Mucosa of stomach (tissue), 1 donor: ENCODE results near the gene GLIS1.

ENCODE experiments used
- H3K27me3 ChIP-seq: one replicate; pipeline ENCODE4 v1.7.0; 2013; ENCODE audit warnings: mild to moderate bottlenecking, low read length; ENCODE audit not compliant: control insufficient read depth, insufficient read depth
- H3K36me3 ChIP-seq: one replicate; pipeline ENCODE4 v1.7.0; 2013; ENCODE audit warnings: low read length; ENCODE audit not compliant: control insufficient read depth, insufficient read depth
- H3K4me1 ChIP-seq: one replicate; pipeline ENCODE4 v1.7.0; 2013; ENCODE audit warnings: mild to moderate bottlenecking, low read length; ENCODE audit not compliant: control insufficient read depth, insufficient read depth
- H3K4me3 ChIP-seq: one replicate; pipeline ENCODE4 v1.7.0; 2013; ENCODE audit warnings: low read length
- H3K9ac ChIP-seq: one replicate; pipeline ENCODE4 v1.7.0; 2013; ENCODE audit warnings: mild to moderate bottlenecking, low read length, moderate library complexity
- H3K9me3 ChIP-seq: one replicate; pipeline ENCODE4 v1.7.0; 2013; ENCODE audit warnings: mild to moderate bottlenecking, low read length, moderate library complexity; ENCODE audit not compliant: control insufficient read depth
- donor health status: Pancreatic carcinoma.

GLIS1 gene

DNA sequence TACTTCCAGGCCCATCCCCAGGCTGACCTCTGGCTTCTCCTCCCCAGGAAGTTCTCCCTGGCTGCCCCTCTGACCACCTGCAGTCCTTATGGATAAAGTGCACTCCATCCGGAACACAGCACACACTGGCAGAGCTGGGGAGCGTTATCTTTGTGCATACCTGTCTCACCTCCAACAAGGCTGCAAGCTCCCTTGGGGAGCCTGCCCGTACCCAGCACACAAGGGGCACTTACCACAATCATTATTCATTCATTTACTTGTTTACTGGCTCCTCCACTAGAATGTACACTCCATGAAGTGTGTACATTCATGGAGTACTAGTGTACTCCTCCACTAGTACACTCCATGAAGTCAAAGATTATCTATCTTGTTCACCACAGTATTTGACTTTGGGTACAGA, 30.3 kb downstream of the GLIS1 start:
- H3K9me3 ChIP-seq: no peaks in the 10 kb centered on the region
- no peaks in the 10 kb centered on the region for H3K36me3 ChIP-seq
- H3K4me3 ChIP-seq: no peak overlapping the region
- H3K9ac ChIP-seq: no peak overlapping the region
- H3K27me3 ChIP-seq: no peaks in the 10 kb centered on the region
- H3K4me1 ChIP-seq: no peaks in the 10 kb centered on the region

- no peak overlapping the region for H3K4me3 ChIP-seq
Observed at GRCh38 chr1:53706356-53706755, 32.6 kb downstream of the GLIS1 start.

GRCh38 chr1:53705446-53706096, 33.4 kb downstream of the GLIS1 start:
- H3K9me3 ChIP-seq: no peaks in the 10 kb centered on the region
- no peaks in the 10 kb centered on the region for H3K4me1 ChIP-seq
- no peak overlapping the region for H3K4me3 ChIP-seq
- no peak overlapping the region for H3K9ac ChIP-seq
- no peaks in the 10 kb centered on the region for H3K36me3 ChIP-seq
- no peaks in the 10 kb centered on the region for H3K27me3 ChIP-seq

More at GRCh38 chr1:53706356-53706755, 32.6 kb downstream of the GLIS1 start:
- Histone ChIP-seq H3K36me3 (no peaks in the 10 kb centered on the region), H3K9me3 (no peaks in the 10 kb centered on the region), H3K9ac (no peak overlapping the region), H3K4me1 (no peaks in the 10 kb centered on the region), H3K27me3 (no peaks in the 10 kb centered on the region)

DNA sequence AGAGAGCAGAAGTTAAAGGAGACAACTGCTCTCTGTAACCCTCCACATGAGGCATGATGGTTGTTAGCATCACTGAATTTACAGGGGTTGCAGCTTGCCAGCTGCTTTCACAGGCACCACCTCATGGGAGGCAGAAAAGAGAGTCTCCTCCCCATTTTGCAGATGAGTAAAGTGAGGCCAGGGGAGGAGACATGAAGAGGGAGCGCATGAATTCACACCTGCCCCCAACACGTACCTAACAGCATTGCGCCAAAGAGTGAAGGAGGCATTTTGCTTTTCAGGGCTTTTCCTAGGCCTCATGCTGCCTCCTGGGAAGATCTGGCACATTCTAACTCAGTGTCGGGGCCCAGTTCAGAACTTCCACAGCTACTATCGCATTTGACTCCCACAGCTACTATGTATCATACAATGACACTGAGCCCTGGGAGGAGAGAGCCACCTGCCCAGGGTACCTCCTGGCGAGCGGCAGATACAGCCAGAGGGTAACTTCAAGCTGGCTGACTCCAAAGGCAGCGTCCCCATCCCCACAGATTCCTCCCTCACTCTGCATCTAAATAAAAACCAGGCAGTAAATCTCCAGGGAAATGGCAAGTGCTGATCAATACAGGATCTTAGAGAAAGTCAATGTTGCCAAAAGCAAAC, 34.0 kb downstream of the GLIS1 start:
- no peaks in the 10 kb centered on the region for H3K9me3 ChIP-seq
- no peak overlapping the region for H3K9ac ChIP-seq
- no peaks in the 10 kb centered on the region for H3K36me3 ChIP-seq
- H3K4me1 ChIP-seq: no peaks in the 10 kb centered on the region
- H3K27me3 ChIP-seq: no peaks in the 10 kb centered on the region
- no peak overlapping the region for H3K4me3 ChIP-seq

GRCh38 chr1:53704304-53704703, 34.7 kb downstream of the GLIS1 start:
- Histone ChIP-seq H3K27me3 (no peaks in the 10 kb centered on the region), H3K9me3 (no peaks in the 10 kb centered on the region), H3K4me1 (no peaks in the 10 kb centered on the region), H3K4me3 (no peak overlapping the region), H3K9ac (no peak overlapping the region), H3K36me3 (no peaks in the 10 kb centered on the region)

DNA sequence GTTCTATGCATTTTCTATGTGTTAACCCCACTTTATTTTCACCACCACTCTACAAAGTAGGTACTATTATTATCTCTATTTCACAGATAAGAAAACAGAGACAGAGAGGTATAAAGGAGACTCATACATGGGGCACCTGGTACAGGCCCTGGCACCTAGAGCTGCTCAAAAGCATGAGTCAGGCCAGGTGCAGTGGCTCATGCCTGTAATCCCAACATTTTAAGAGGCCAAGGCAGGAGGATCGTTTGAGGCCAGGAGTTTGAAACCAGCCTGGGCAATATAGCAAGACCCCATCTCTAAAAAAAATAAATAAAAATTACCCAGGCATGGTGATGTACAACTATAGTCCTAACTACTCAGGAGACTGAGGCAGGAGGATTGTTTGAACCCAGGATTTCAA, 35.8 kb downstream of the GLIS1 start:
- H3K4me1 ChIP-seq: peaks cover 5% of the 10 kb centered on the region
- no peaks in the 10 kb centered on the region for H3K36me3 ChIP-seq
- H3K9me3 ChIP-seq: no peaks in the 10 kb centered on the region
- no peaks in the 10 kb centered on the region for H3K27me3 ChIP-seq
- no peak overlapping the region for H3K4me3 ChIP-seq
- no peak overlapping the region for H3K9ac ChIP-seq

DNA sequence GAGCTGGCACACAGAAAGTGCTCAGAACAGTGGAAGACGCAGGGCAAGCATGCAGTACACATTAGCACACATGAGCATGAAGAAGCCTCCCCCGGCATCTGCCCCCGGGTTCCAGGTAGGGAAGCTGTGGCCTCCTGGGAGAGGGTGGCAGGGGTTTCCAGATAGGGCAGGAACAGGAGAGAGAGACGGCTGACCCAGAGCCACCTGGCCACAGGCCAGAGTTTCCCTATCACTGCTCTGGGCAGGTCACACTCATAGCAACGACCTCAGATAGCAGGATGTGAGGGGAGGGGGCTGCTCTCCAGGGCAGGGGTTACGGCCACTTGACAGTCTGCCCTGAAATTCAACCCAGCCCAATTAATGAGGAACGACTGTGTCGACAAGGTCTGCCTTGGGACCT, 36.6 kb downstream of the GLIS1 start:
- Histone ChIP-seq H3K27me3 (no peaks in the 10 kb centered on the region), H3K9ac (no peak overlapping the region), H3K36me3 (no peaks in the 10 kb centered on the region)

DNA sequence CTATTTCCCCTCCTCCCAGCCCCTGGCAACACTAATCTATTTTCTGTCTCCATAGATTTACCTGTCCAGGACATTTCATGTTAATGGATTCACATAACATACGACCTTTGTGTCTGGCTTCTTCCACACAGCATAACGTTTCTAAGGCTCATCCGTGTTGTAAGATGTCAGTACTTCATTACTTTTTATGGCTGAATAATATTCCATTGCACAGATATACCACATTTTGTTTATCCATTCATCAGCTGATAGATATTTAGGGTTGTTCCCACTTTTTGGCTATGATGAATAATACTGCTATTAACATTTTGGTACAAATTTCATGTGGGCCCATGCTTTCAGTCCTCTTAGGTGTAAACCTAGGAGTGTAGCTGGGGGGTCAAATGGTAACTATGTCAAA, 38.2 kb downstream of the GLIS1 start:
- Histone ChIP-seq H3K9me3 (no peaks in the 10 kb centered on the region), H3K9ac (no peak overlapping the region), H3K4me3 (no peak overlapping the region), H3K4me1 (peaks cover 5% of the 10 kb centered on the region), H3K27me3 (no peaks in the 10 kb centered on the region), H3K36me3 (no peaks in the 10 kb centered on the region)

More for the DNA sequence above, 36.6 kb downstream of the GLIS1 start:
- Histone ChIP-seq H3K4me3 (no peak overlapping the region), H3K4me1 (peaks cover 5% of the 10 kb centered on the region), H3K9me3 (no peaks in the 10 kb centered on the region)

- no peak overlapping the region for H3K9ac ChIP-seq
Observed at GRCh38 chr1:53699981-53700380, 39.0 kb downstream of the GLIS1 start.

DNA sequence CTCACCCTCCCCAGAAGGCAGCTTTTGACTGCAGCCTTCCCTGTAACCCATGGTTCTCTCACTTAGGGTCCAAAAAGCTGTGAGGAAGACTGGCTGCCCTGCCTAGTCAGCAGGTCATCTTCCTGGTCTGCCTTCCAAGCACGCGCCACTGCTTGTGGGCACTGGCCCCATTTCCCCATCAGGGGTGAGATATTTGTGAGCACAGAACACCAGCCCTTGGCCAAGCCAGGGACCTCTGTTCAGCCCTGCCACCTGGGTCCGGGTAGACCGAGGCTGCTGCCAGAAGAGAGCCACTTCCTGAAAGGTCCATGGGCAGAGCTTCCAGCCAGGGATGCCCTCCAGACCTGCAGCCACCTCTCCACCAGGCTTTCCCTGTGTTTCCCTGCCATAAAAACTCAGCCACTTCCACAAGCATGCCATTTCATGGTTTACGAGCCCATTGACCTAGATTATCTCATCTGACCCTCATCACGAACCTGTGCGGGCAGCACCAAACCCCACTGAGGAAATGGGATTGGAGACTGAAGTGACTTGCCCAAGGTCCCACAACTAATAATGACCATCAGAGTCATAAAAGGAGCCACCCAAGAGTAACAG, 40.5 kb downstream of the GLIS1 start:
- Histone ChIP-seq H3K9me3 (no peaks in the 10 kb centered on the region), H3K4me3 (no peak overlapping the region), H3K9ac (no peak overlapping the region), H3K36me3 (no peaks in the 10 kb centered on the region), H3K4me1 (peaks cover 5% of the 10 kb centered on the region), H3K27me3 (no peaks in the 10 kb centered on the region)

More at GRCh38 chr1:53699981-53700380, 39.0 kb downstream of the GLIS1 start:
- H3K9me3 ChIP-seq: no peaks in the 10 kb centered on the region
- H3K36me3 ChIP-seq: no peaks in the 10 kb centered on the region
- H3K4me1 ChIP-seq: peaks cover 5% of the 10 kb centered on the region
- no peaks in the 10 kb centered on the region for H3K27me3 ChIP-seq
- no peak overlapping the region for H3K4me3 ChIP-seq

- no peak overlapping the region for H3K4me3 ChIP-seq
- no peaks in the 10 kb centered on the region for H3K36me3 ChIP-seq
- H3K9ac ChIP-seq: no peak overlapping the region
- no peaks in the 10 kb centered on the region for H3K27me3 ChIP-seq
- no peaks in the 10 kb centered on the region for H3K9me3 ChIP-seq
- H3K4me1 ChIP-seq: peaks cover 5% of the 10 kb centered on the region
Observed at GRCh38 chr1:53697721-53698383, 41.1 kb downstream of the GLIS1 start.

GRCh38 chr1:53696990-53697389, 42.0 kb downstream of the GLIS1 start:
- no peak overlapping the region for H3K4me3 ChIP-seq
- H3K9ac ChIP-seq: no peak overlapping the region
- H3K36me3 ChIP-seq: no peaks in the 10 kb centered on the region
- H3K9me3 ChIP-seq: no peaks in the 10 kb centered on the region
- peaks cover 5% of the 10 kb centered on the region for H3K4me1 ChIP-seq
- H3K27me3 ChIP-seq: no peaks in the 10 kb centered on the region
